ENCODE measurements around the gene NSD1. TPM values are rescaled to one million over a fixed set of nuclear protein-coding genes. Genes with fewer than 3 reads are reported as not detected.

Gene NSD1
- total RNA-seq, 1 donor from 2014 or later, result 32.4 TPM

DNA sequence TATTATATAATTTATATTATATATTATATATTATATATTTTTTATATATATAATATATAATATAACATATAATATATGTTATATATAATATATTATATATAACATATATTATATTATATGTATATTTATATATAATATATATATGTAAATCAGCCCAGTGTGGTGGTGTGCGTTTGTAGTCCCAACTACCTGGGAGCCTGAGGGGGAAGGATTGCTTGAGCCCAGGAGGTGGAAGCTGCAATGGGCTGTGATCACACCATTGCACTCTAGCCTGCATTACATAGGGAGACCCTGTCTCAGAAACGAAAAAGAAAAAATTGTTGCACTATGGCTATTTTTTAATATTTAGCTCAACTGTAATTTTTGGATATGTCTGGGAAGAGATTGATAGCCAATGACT lies 52.4 kb downstream of the NSD1 start:
- no peak for DNase-seq (ENCODE audit: low read depth)
- H3K27me3 ChIP-seq (ENCODE audit: control insufficient read depth, insufficient read depth, low read length), result no peaks in the 10 kb centered on the region
- H3K4me3 ChIP-seq (ENCODE audit: low read depth, low read length), result no peak overlapping the region
- peaks cover 3% of the 10 kb centered on the region for H3K36me3 ChIP-seq (ENCODE audit: control insufficient read depth, insufficient read depth, low read length)
- TF ChIP-seq, protein P1, sequence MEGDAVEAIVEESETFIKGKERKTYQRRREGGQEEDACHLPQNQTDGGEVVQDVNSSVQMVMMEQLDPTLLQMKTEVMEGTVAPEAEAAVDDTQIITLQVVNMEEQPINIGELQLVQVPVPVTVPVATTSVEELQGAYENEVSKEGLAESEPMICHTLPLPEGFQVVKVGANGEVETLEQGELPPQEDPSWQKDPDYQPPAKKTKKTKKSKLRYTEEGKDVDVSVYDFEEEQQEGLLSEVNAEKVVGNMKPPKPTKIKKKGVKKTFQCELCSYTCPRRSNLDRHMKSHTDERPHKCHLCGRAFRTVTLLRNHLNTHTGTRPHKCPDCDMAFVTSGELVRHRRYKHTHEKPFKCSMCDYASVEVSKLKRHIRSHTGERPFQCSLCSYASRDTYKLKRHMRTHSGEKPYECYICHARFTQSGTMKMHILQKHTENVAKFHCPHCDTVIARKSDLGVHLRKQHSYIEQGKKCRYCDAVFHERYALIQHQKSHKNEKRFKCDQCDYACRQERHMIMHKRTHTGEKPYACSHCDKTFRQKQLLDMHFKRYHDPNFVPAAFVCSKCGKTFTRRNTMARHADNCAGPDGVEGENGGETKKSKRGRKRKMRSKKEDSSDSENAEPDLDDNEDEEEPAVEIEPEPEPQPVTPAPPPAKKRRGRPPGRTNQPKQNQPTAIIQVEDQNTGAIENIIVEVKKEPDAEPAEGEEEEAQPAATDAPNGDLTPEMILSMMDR (IDR thresholded peaks at IDR 0.05; ENCODE audit: insufficient read depth, low read length, severe bottlenecking), result no peak
- FAIRE-seq, result no peak

DNA sequence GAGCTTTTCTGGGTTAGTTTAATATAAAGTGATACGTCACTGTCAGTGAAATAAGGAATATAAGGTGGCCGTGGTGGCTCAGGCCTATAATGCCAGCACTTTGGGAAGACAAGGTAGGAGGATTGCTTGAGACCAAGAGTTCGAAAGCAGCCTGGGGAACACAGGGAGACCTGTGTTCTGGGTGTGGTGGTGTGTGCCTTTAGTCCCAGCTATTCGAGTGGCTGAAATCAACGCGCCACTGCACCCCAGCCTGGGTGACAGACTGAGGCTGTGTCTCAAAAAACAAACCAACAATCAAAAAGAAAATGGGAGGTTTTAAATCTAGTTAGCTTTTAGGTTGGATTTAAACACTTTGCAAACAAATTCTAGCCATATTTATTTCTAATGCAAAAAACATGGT lies 53.1 kb downstream of the NSD1 start:
- FAIRE-seq, result no peak
- Histone ChIP-seq H3K27me3 (ENCODE audit: control insufficient read depth, insufficient read depth, low read length) (no peaks in the 10 kb centered on the region), H3K36me3 (ENCODE audit: control insufficient read depth, insufficient read depth, low read length) (peaks cover 3% of the 10 kb centered on the region), H3K4me3 (ENCODE audit: low read depth, low read length) (no peak overlapping the region)
- no peak for DNase-seq (ENCODE audit: low read depth)
- TF ChIP-seq, protein P1 (IDR thresholded peaks at IDR 0.05; ENCODE audit: insufficient read depth, low read length, severe bottlenecking), result no peak

DNA sequence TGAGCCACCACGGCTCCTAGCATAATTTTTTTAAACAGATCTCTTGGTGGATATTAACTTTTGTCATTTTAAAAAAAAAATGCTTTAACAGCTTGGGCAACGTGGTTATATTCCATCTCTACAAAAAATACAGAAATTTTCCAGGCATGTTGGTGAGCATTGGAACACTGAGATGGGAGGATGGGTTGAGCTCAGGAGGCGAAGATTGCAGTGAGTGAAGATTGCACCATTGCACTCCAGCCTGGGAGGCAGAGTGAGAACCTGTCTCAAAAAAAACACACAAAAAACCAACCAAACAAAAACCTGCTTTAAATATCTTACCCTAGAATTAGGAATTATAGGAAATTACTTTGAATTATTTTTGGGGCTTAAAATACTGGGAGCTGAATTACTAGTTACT lies 55.2 kb downstream of the NSD1 start:
- H3K27me3 ChIP-seq (ENCODE audit: control insufficient read depth, insufficient read depth, low read length), result no peaks in the 10 kb centered on the region
- TF ChIP-seq, protein P1 (IDR thresholded peaks at IDR 0.05; ENCODE audit: insufficient read depth, low read length, severe bottlenecking), result no peak
- FAIRE-seq, result no peak
- H3K4me3 ChIP-seq (ENCODE audit: low read depth, low read length), result no peak overlapping the region
- DNase-seq (ENCODE audit: low read depth), result no peak
- H3K36me3 ChIP-seq (ENCODE audit: control insufficient read depth, insufficient read depth, low read length), result peaks cover 3% of the 10 kb centered on the region

DNA sequence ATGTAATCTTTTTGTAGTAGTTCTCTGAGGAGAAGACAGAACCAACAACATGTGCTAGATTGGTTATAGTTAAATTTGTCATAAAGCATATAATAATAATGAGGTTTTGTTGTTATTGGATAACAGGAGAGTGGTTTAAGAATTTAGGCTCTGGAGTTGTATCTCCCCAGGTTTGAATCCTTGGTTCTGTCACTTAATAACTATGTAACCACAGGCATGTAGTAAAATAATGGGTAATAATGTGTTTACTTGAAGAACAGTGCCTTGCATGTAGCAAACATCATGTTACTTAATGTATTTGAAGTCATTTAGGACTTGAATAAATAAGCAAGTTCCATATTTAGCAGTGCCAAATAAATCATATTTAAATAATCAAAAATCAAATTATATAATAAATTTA lies 55.8 kb downstream of the NSD1 start:
- TF ChIP-seq, protein P1 (IDR thresholded peaks at IDR 0.05; ENCODE audit: insufficient read depth, low read length, severe bottlenecking), result no peak
- no peak for DNase-seq (ENCODE audit: low read depth)
- Histone ChIP-seq H3K4me3 (ENCODE audit: low read depth, low read length) (no peak overlapping the region), H3K27me3 (ENCODE audit: control insufficient read depth, insufficient read depth, low read length) (no peaks in the 10 kb centered on the region), H3K36me3 (ENCODE audit: control insufficient read depth, insufficient read depth, low read length) (peaks cover 3% of the 10 kb centered on the region)
- no peak for FAIRE-seq

DNA sequence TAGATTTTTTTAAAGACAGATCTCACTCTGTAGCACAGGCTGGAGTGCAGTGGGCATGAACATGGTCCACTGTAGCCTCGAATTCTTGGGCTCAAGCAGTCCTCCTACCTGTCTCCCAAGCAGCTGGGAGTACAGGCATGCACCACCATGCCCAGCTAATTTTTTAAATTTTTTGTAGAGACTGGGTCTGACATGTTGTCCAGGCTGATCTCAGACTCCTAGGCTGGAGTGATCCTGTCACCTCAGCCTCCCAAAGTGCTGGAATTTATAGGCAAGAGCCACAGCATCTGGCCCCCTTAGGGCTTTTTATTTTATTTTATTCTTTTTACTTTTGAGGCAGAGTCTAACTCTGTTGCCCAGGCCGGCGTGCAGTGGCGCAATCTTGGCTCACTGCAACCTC lies 56.4 kb downstream of the NSD1 start:
- DNase-seq (ENCODE audit: low read depth), result no peak
- Histone ChIP-seq H3K36me3 (ENCODE audit: control insufficient read depth, insufficient read depth, low read length) (peaks cover 3% of the 10 kb centered on the region), H3K27me3 (ENCODE audit: control insufficient read depth, insufficient read depth, low read length) (no peaks in the 10 kb centered on the region), H3K4me3 (ENCODE audit: low read depth, low read length) (no peak overlapping the region)
- TF ChIP-seq, protein P1 (IDR thresholded peaks at IDR 0.05; ENCODE audit: insufficient read depth, low read length, severe bottlenecking), result no peak
- FAIRE-seq, result no peak

DNA sequence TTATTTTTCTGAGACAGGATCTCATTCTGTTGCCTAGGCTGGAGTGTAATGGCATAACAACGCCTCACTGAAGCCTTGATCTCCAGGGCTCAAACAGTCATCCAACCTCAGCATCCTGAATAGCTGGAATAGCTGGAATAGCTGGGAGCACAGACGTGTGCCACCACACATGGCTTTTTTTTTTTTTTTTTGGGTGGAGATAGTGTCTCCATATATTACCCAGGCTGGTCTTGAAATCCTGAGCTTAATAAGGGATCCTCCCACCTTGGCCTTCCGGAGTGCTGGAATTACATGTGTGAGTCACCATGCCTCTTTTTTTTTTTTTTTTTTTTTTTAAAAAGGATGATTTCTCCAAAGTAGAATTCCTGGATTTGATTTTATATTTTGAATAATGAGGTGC lies 60.7 kb downstream of the NSD1 start:
- Histone ChIP-seq H3K36me3 (ENCODE audit: control insufficient read depth, insufficient read depth, low read length) (peaks cover 3% of the 10 kb centered on the region), H3K27me3 (ENCODE audit: control insufficient read depth, insufficient read depth, low read length) (no peaks in the 10 kb centered on the region), H3K4me3 (ENCODE audit: low read depth, low read length) (no peak overlapping the region)
- FAIRE-seq, result no peak
- DNase-seq (ENCODE audit: low read depth), result peak; percentile 96
- TF ChIP-seq, protein P1 (IDR thresholded peaks at IDR 0.05; ENCODE audit: insufficient read depth, low read length, severe bottlenecking), result no peak
